Heart right ventricle (tissue), 16 donors: ENCODE data around the gene CDK14. TPM values are rescaled to one million over a fixed set of nuclear protein-coding genes. Genes with fewer than 3 reads are reported as not detected.

ENCODE experiments used
- ATAC-seq, 8 donors: fragments of 200-7000 bp; cut with Tn5 transposase; one replicate each; pipeline ENCODE4 v1.9.1; 2020; ENCODE audit warnings: mild to moderate bottlenecking in 8 of 8, moderate library complexity in 8 of 8, moderate number of reproducible peaks in 1 of 8
- DNase-seq, 2 donors: peaks; one replicate each; pipeline ENCODE4 v3.0.0-alpha.2; 2020
- H3K27ac ChIP-seq, 10 donors: fragments of 200-600 bp; sonication (generic) in 2 of 10; one replicate each; pipeline versions ENCODE4 v1.5.0 to v1.8.0; 2020 to 2022; ENCODE audit warnings: mild to moderate bottlenecking in 3 of 10
- H3K27me3 ChIP-seq, 7 donors: fragments of 200-600 bp; one replicate each; pipeline ENCODE4 v1.8.0; 2021 to 2022; ENCODE audit warnings: mild to moderate bottlenecking in 2 of 7
- H3K36me3 ChIP-seq, 9 donors: fragments of 200-600 bp; sonication (generic) in 1 of 9; one replicate each; pipeline versions ENCODE4 v1.5.0 to v1.8.0; 2020 to 2022; ENCODE audit warnings: mild to moderate bottlenecking in 2 of 9
- H3K4me1 ChIP-seq, 9 donors: fragments of 200-600 bp; sonication (generic) in 1 of 9; one replicate each; pipeline versions ENCODE4 v1.5.0 to v1.8.0; 2020 to 2022; ENCODE audit warnings: mild to moderate bottlenecking in 4 of 9
- H3K4me3 ChIP-seq, 10 donors: fragments of 200-600 bp; sonication (generic) in 2 of 10; one replicate each; pipeline versions ENCODE4 v1.5.0 to v1.8.0; 2020 to 2022; ENCODE audit warnings: mild to moderate bottlenecking in 7 of 10, moderate library complexity in 2 of 10
- H3K9me3 ChIP-seq, 11 donors: fragments of 200-600 bp in 10 of 11; sonication (generic) in 2 of 11; one replicate each; pipeline versions ENCODE4 v1.5.0 to v1.8.0; 2013 to 2022; ENCODE audit warnings: mild to moderate bottlenecking in 2 of 11, control low read depth in 1 of 11, moderate library complexity in 1 of 11
- WGBS, 2 donors: extraction: QIAGEN DNeasy Blood & Tissue Kit; methylation state at CpG; one replicate each; pipeline ENCODE4 v1.1.7; 2013; ENCODE audit warnings: inconsistent platforms in 1 of 2; 5-methylcytosine and 5-hydroxymethylcytosine counted together
- intact Hi-C, 10 donors: fragments of 100-400 bp; cut with DNase I; formaldehyde crosslinking; loops; one replicate each; pipeline versions ENCODE4 v1.11.1 to v1.14.2; 2022
- polyA plus RNA-seq, 2 donors: library from polyadenylated mRNA; stranded (reverse); fragments of 200-250 nt; gene quantifications; one replicate each; pipeline ENCODE4 v1.2.3, GENCODE V29; 2013
- total RNA-seq, 10 donors: library from RNA; stranded (reverse); fragmentation: NEBNext Ultra II Directional in 3 of 10; extraction: Animal tissue kit (Norgen Biotek cat#: 25700) in 3 of 10; gene quantifications; one replicate each; pipeline versions ENCODE4 v1.2.1 to v1.2.4, GENCODE V29; 2021 to 2023
- TF ChIP-seq, protein P1 (sequence below), 9 donors: fragments of 200-600 bp; sonication (generic) in 2 of 9; IDR thresholded peaks; one replicate each; pipeline versions ENCODE4 v1.5.0 to v1.8.0; 2021 to 2022; ENCODE audit warnings: antibody characterized with exemption in 9 of 9, mild to moderate bottlenecking in 5 of 9, moderate library complexity in 1 of 9
- donor health status: Arrhythmogenic right ventricular cardiomyopathy.
- donor health status: ischemic (EF 13 %, LVEDD 7.1; RV severe dilation, severe dysfunction).
- donor health status: healthy with polysubstance abuse.
- donor health status: DM: no; HTN: yes; CAD: no.
- donor health status: DM: no; HTN: no; CAD: no.
- donor health status: ischemic (EF 25% LVEDD 6.9; RV normal size, moderate dysfunction).
- donor health status: ischemic (EF 25% LVEDD 5.7; RV mildly dilated, moderate dysfunction).
- donor health status: healthy.
- donor health status: DM: yes; HTN: yes; CAD: no.
- donor health status: Ischemic cardiomyopathy.
- donor health status: ischemic (EF 35%, LVEDD 5.7; RV mildly dilated, moderate dysfunction).
- donor health status: nonischemic (EF 11% LVEDD 7.7; RV severe dilation, severe dysfunction).
- donor health status: DM: yes; HTN: yes; CAD: no.
- donor health status: PGD.
- donor health status: ischemic (EF 29% LVEDD 5.4; RV normal size, mild dysfunction).
- donor health status: nonischemic (EF 23%, LVEDD 6.1; RV moderate dilation, normal function).

CDK14 gene
- total and polyA plus RNA-seq, 12 donors, result 3.9 to 36.5 (median 21.4) TPM

DNA sequence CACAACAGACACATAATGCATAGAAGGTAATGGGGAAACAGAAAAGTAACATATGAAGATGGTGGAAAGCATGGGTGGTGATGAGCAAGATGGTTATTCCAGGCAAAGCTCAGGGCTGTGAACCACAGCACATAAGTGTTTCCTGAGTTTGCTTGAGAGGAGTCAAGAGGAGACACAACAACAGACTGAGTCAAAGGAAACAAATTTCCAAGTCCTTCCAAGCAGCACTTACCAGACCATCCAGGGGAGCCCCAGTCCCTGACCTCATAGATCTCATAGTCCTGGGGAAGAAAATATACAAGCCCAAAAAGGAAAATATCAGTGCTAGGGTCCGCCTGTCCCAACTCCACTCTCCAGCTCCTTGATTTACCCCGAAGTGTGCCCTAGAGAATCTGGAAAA lies 451.5 kb downstream of the CDK14 start:
- WGBS, 2 donors, result 95 to 98% methylated on average over 2 of the region's 2 CpGs
- H3K9me3 ChIP-seq, result no peaks in the 10 kb centered on the region
- TF ChIP-seq, protein P1, sequence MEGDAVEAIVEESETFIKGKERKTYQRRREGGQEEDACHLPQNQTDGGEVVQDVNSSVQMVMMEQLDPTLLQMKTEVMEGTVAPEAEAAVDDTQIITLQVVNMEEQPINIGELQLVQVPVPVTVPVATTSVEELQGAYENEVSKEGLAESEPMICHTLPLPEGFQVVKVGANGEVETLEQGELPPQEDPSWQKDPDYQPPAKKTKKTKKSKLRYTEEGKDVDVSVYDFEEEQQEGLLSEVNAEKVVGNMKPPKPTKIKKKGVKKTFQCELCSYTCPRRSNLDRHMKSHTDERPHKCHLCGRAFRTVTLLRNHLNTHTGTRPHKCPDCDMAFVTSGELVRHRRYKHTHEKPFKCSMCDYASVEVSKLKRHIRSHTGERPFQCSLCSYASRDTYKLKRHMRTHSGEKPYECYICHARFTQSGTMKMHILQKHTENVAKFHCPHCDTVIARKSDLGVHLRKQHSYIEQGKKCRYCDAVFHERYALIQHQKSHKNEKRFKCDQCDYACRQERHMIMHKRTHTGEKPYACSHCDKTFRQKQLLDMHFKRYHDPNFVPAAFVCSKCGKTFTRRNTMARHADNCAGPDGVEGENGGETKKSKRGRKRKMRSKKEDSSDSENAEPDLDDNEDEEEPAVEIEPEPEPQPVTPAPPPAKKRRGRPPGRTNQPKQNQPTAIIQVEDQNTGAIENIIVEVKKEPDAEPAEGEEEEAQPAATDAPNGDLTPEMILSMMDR (IDR thresholded peaks at IDR 0.05), result no peak
- H3K36me3 ChIP-seq, result no peaks in the 10 kb centered on the region
- no peak overlapping the region for H3K27ac ChIP-seq
- peaks cover 0 to 12% (median 4%) of the 10 kb centered on the region in 9 donors for H3K4me1 ChIP-seq
- DNase-seq (no peak), ATAC-seq (no peak)
- H3K27me3 ChIP-seq, result no peaks in the 10 kb centered on the region
- no peak overlapping the region for H3K4me3 ChIP-seq
- intact Hi-C loops, result no loop called here

DNA sequence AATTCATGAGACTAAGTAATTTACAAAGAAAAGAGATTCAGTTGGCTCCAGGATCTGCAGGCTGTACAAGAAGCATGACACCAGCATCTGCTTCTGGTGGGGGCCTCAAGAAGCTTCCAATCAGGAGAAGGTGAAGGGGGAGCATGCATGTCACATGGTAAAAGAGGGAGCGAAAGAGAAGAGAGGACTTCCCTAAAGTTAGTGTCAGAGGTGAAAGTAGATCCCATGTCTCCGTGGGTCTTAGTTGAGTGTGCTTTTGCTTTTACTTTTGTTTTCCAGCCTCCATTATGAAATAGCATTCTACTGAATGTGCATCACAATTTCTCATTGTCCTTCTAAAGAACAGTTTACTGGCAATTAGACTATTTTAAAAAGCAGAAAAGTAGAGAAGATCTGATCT lies 454.6 kb downstream of the CDK14 start:
- 73 to 82% methylated on average over 2 of the region's 2 CpGs for WGBS, 2 donors
- DNase-seq, result no peak
- H3K4me3 ChIP-seq, result no peak overlapping the region
- H3K27ac ChIP-seq, result peak overlapping the region in 1 of 10 donors; percentile 27
- no peaks in the 10 kb centered on the region for H3K36me3 ChIP-seq
- no peaks in the 10 kb centered on the region for H3K27me3 ChIP-seq
- peaks cover 0 to 12% (median 0%) of the 10 kb centered on the region in 9 donors for H3K4me1 ChIP-seq
- intact Hi-C loops, result no loop called here
- ATAC-seq, result no peak
- no peaks in the 10 kb centered on the region for H3K9me3 ChIP-seq
- TF ChIP-seq, protein P1 (IDR thresholded peaks at IDR 0.05), result no peak

DNA sequence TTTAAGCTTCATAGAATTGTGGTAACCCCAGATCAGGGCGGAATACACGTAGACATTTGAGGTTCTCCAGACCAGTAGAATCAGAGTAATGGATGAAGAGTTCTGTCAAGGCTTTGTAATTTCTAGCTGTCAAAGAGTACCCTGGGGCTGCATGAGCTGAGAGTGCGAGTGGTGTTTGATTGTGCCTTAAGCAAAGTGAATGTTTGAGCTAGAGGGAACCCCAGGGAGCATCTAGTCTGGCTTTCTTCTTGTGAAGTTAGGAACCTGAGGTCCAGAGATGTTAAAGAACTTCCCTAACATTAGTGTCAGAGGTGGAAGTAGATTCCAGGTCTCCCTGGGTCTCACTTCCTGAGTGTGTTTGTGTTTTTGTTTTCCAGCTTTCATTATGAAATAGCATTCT lies 455.8 kb downstream of the CDK14 start:
- Histone ChIP-seq H3K4me1 (peaks cover 0 to 12% (median 0%) of the 10 kb centered on the region in 9 donors), H3K27me3 (no peaks in the 10 kb centered on the region), H3K27ac (no peak overlapping the region), H3K36me3 (no peaks in the 10 kb centered on the region), H3K9me3 (peaks cover 0 to 4% (median 0%) of the 10 kb centered on the region in 11 donors), H3K4me3 (no peak overlapping the region)
- 95% methylated on average over 3 of the region's 3 CpGs for WGBS, 2 donors
- intact Hi-C loops, result no loop called here
- TF ChIP-seq, protein P1 (IDR thresholded peaks at IDR 0.05), result no peak
- no peak for ATAC-seq
- no peak for DNase-seq

DNA sequence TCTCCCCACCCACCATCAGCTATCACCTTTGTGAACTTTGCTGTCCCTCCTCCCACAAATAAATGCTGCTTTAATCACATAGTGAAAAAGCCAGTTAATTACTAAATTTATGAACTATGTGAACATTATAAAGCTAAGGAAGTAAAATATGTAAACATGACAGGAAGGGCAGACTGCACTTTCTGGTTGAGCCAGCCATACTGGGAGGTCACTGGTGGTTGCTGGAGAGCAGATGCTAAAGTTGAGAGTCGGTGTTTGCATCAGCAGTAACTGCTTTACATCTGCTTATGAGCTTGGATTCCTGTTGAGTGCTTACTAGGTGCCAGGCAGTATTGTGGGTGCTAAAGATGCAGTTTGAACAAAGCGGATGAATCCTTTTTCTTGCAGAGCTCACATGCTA lies 458.3 kb downstream of the CDK14 start:
- intact Hi-C loops, result no loop called here
- 59 to 63% methylated on average over 2 of the region's 2 CpGs for WGBS, 2 donors
- H3K27ac ChIP-seq, result no peak overlapping the region
- H3K4me1 ChIP-seq, result peaks cover 0 to 12% (median 0%) of the 10 kb centered on the region in 9 donors
- no peak for ATAC-seq
- no peak for DNase-seq
- peaks cover 0 to 4% (median 0%) of the 10 kb centered on the region in 11 donors for H3K9me3 ChIP-seq
- TF ChIP-seq, protein P1 (IDR thresholded peaks at IDR 0.05), result no peak
- H3K36me3 ChIP-seq, result no peaks in the 10 kb centered on the region
- H3K4me3 ChIP-seq, result no peak overlapping the region
- H3K27me3 ChIP-seq, result no peaks in the 10 kb centered on the region
